Activated CD8-positive, alpha-beta memory T cell treated with anti-CD3 and anti-CD28 coated beads, Interleukin-2, amount 50 U/mL, for 1 hour (primary cell): Measurements from ENCODE around the gene C11orf97.
"Not testable (repeated sequence)": the region's sequence is repeated elsewhere in the genome, so short reads cannot be mapped to it uniquely, and the experiment has no call there.

Experiments used
- DNase-seq: peaks from one replicate; pipeline ENCODE4 v3.0.0-alpha.2; 2020; ENCODE audit errors: extremely low read depth

The C11orf97 gene

GRCh38 chr11:94525546-94526324 lies 13.5 kb downstream of the C11orf97 start:
- DNase-seq, result no peak

DNA sequence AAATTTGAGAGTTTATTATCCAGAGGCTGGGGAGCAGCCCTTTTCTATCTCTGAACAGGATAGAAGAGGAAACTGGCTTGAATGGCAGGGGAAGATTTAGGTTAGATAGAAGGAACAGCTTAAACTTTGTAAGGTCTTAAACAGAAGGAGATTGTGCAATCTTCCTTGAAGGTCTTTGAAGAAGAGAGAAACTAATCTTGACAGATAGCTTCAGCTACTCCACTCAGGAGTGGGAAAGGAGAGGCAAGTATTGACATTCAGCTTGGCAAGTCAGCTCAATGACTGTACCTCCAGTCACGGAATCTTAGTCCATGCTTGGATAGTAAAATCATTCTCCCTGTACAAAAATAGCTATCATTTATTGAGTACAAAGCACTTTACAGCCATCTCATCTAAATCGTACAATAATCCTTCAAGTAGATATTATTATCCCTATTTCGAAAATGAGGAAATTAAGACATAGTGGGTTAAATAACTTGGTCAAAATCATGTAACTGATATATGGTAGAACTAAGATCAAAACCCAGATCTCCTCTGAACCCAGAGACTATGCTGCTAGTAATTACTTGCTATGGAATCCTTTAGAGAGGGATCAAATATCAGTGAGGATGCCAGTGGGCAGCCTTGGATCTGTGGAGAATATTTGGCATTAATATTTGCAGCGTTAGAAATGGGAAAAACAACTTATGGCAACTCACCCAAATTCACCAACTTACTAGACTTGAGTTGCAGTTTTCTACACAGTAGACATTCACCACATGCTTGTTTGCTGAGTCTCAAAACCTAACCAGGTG lies 14.6 kb downstream of the C11orf97 start:
- DNase-seq, result no peak

DNA sequence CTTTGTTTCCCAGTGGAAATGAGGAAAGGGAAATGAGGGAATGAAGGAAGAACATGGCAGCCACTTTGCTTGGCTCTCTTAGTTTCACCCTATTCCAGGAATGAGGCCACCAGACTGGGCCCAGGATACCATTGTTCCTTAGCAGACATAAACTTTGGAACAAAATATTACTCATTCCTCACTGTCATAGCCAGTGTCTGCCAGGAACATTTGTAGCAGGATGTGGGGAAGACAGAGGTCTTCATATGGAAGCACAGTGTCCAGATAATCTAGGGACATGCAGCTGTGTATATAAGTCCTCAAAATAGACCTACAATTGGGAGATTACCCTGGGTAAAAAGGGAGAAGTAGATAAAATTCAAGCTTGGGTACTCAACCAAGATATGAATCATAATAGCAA lies 16.3 kb downstream of the C11orf97 start:
- no peak for DNase-seq

GRCh38 chr11:94532211-94532610 lies 19.9 kb downstream of the C11orf97 start:
- no peak for DNase-seq

- DNase-seq, result no peak
These were observed 20.9 kb downstream of the C11orf97 start for GRCh38 chr11:94533206-94533605.

- DNase-seq, result no peak
These were observed 21.7 kb downstream of the C11orf97 start for GRCh38 chr11:94533696-94534630.

GRCh38 chr11:94536386-94536785 lies 24.1 kb downstream of the C11orf97 start:
- DNase-seq, result no peak

DNA sequence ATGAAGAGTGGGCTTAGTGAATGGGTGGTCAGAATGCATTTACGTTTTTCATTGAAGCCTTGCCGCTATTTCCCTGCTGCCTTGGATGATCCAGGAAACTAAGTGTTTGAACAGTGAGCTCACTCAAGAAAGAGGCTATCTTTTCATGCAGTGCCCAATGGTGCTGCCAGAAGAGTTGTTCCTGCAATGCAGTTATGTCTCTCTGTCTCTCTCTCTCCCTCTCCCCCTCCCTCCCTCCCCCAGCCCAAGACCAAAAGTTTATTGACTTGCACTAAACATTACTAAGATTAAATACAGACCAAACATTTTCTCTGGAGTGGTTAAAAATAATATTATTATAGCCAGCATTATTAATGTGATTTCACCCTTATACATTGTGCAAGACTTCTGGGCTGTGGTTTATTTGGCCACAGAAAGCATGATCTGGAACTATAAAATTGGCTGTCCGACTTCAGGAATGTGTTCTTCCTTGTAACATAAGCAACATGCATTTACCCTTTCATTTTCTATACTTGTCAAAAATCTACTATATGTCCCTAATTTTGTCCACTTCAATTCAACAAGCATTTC lies 24.9 kb downstream of the C11orf97 start:
- DNase-seq, result no peak

GRCh38 chr11:94539420-94539819 lies 27.2 kb downstream of the C11orf97 start:
- no peak for DNase-seq

DNA sequence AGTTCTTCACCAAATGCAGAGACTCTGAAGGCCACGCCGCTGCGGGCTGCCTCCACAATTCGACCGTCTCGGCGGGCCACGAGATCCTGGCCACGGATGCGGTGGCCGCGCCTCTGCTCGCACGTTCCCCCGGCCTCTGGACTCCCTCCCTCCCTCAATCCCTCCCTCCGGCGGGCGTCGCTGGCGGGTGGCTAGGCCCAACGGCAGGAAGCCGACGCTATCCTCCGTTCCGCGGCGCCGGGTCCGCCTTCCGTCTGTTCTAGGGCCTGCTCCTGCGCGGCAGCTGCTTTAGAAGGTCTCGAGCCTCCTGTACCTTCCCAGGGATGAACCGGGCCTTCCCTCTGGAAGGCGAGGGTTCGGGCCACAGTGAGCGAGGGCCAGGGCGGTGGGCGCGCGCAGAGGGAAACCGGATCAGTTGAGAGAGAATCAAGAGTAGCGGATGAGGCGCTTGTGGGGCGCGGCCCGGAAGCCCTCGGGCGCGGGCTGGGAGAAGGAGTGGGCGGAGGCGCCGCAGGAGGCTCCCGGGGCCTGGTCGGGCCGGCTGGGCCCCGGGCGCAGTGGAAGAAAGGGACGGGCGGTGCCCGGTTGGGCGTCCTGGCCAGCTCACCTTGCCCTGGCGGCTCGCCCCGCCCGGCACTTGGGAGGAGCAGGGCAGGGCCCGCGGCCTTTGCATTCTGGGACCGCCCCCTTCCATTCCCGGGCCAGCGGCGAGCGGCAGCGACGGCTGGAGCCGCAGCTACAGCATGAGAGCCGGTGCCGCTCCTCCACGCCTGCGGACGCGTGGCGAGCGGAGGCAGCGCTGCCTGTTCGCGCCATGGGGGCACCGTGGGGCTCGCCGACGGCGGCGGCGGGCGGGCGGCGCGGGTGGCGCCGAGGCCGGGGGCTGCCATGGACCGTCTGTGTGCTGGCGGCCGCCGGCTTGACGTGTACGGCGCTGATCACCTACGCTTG lies 31.7 kb downstream of the C11orf97 start, which contains the start of gene FUT4:
FUT4 (plus strand) TSS at position 227 of the 951 bp plus-strand sequence; CDS start at position 440, 213 bp downstream.
- DNase-seq, result peak; percentile 21

GRCh38 chr11:94544646-94545263 lies 32.5 kb downstream of the C11orf97 start:
- DNase-seq, result no peak

DNA sequence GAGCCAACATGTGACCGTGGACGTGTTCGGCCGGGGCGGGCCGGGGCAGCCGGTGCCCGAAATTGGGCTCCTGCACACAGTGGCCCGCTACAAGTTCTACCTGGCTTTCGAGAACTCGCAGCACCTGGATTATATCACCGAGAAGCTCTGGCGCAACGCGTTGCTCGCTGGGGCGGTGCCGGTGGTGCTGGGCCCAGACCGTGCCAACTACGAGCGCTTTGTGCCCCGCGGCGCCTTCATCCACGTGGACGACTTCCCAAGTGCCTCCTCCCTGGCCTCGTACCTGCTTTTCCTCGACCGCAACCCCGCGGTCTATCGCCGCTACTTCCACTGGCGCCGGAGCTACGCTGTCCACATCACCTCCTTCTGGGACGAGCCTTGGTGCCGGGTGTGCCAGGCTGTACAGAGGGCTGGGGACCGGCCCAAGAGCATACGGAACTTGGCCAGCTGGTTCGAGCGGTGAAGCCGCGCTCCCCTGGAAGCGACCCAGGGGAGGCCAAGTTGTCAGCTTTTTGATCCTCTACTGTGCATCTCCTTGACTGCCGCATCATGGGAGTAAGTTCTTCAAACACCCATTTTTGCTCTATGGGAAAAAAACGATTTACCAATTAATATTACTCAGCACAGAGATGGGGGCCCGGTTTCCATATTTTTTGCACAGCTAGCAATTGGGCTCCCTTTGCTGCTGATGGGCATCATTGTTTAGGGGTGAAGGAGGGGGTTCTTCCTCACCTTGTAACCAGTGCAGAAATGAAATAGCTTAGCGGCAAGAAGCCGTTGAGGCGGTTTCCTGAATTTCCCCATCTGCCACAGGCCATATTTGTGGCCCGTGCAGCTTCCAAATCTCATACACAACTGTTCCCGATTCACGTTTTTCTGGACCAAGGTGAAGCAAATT lies 33.3 kb downstream of the C11orf97 start:
- no peak for DNase-seq

GRCh38 chr11:94546162-94546470 lies 33.9 kb downstream of the C11orf97 start:
- no peak for DNase-seq

- DNase-seq, result no peak
These were observed 34.6 kb downstream of the C11orf97 start for GRCh38 chr11:94546886-94547285.

DNA sequence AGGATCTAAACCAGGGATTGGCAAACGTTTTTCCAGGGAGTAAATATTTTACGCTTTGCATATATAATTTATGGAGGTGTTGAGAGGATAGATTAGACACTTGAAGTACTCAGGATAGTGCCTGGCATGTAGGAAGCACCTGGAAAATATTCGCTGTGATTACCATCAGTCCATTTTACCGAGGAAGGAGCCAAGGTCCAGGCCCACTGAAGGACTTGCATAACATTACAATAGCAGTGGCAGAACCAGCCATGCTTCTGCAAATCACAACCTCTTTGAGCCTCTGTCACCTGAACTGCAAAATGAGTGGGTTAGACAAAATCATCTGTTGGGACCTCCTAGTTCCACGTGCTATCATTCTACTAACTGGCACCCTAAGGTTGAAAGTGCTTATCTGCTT lies 36.9 kb downstream of the C11orf97 start:
- DNase-seq, result no peak

DNA sequence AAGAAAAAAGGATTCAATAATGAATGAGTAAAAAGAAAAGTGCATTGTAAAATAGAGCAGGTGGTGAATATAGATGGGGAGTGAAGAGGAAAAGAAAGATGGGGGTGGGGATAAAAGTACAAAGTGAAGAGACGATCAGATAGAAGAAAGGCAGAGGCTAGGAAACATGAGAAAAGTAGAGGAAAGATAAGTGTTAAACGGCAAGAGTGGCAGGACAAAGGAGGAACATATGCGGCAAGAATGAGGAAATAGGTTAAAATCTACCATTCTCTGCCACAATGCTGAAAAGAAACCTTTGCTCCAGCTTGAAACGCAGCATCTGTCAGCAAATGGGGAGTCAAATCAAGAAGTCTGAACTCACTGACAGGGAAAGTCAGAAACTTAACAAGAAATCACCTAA lies 38.3 kb downstream of the C11orf97 start:
- no peak for DNase-seq

- DNase-seq, result no peak
These were observed 41.7 kb downstream of the C11orf97 start for GRCh38 chr11:94553938-94554337.

GRCh38 chr11:94555752-94556329 lies 43.6 kb downstream of the C11orf97 start:
- DNase-seq, result not testable (repeated sequence)

- no peak for DNase-seq
These were observed 45.2 kb downstream of the C11orf97 start for GRCh38 chr11:94557421-94557820.
